Measurements from ENCODE around the gene NEUROD6. TPM values are rescaled to one million over a fixed set of nuclear protein-coding genes. Genes with fewer than 3 reads are reported as not detected.

Gene NEUROD6
- total RNA-seq (2014; rRNA removed; shearing (Covaris generic)) (not detected in 2 replicates), polyA plus RNA-seq (2016; fragmentation: Nextera tagmentation; extraction: Ambion mirVana) (not detected in 2 replicates)
- long read RNA-seq = 0 reads

GRCh38 chr7:31340603-31341002, at the start of gene NEUROD6:
TSS of gene NEUROD6 (minus strand) at chr7:31340726. CDS start at chr7:31339268, 1,458 bp downstream.
- H3K4me3 Mint-ChIP-seq = no peak within 1 kb of the TSS

More at GRCh38 chr7:31340603-31341002, at the start of gene NEUROD6:
- ATAC-seq (no peak), DNase-seq (ENCODE audit: low spot score) (no peak)
- no peak within 1 kb of the TSS for H3K27ac ChIP-seq (ENCODE audit: low read depth)
- H2AFZ ChIP-seq = peak within 1 kb of the TSS; percentile 56; the same call in 1 of the 2 replicates
- H3K4me2 ChIP-seq = no peak within 1 kb of the TSS
- no peaks in the 10 kb centered on the region for H3K36me3 ChIP-seq (ENCODE audit: insufficient read depth)
- peaks cover 4% of the 10 kb centered on the region; the same call in 1 of the 2 replicates for H3K4me1 ChIP-seq (ENCODE audit: insufficient read depth)
- TF ChIP-seq ZNF462 (CRISPR knock-in tag; IDR thresholded peaks at IDR 0.05) = no peak
- TF ChIP-seq EZH2 (IDR thresholded peaks at IDR 0.05; ENCODE audit: low read depth, unreplicated experiment) = no peak
- no peak for TF ChIP-seq NANOG (IDR thresholded peaks at IDR 0.05; ENCODE audit: borderline replicate concordance)
- no peak for TF ChIP-seq ZNF331 (CRISPR knock-in tag; IDR thresholded peaks at IDR 0.05; ENCODE audit: low read depth)
- TF ChIP-seq JUNB (IDR thresholded peaks at IDR 0.05; ENCODE audit: unreplicated experiment) = no peak
- TF ChIP-seq CTCF (conservative IDR thresholded peaks at IDR 0.05; ENCODE audit: low read depth in 2 of 2) = no peak
- no peak for TF ChIP-seq ZNF114 (CRISPR knock-in tag; IDR thresholded peaks at IDR 0.05)
- no peak for TF ChIP-seq REST (IDR thresholded peaks at IDR 0.05; ENCODE audit: unreplicated experiment)
- TF ChIP-seq EZH2phosphoT487 (IDR thresholded peaks at IDR 0.05; ENCODE audit: unreplicated experiment) = no peak
- TF ChIP-seq ETS1 (IDR thresholded peaks at IDR 0.05) = no peak
- no peak for TF ChIP-seq POLR2AphosphoS5 (IDR thresholded peaks at IDR 0.05; ENCODE audit: low read depth)
- no peak for TF ChIP-seq STAT1 (IDR thresholded peaks at IDR 0.05; ENCODE audit: unreplicated experiment)
- TF ChIP-seq CREB1 (CRISPR knock-in tag; IDR thresholded peaks at IDR 0.05; ENCODE audit: low read depth) = no peak
- no peaks in the 10 kb centered on the region; the same call in 1 of the 2 replicates for H3F3A ChIP-seq (replicated peaks; ENCODE audit: low read depth)
- no peaks in the 10 kb centered on the region for H3K9me3 Mint-ChIP-seq
- no peak within 1 kb of the TSS for H3K4me3 ChIP-seq
- no peaks in the 10 kb centered on the region for H3K9me2 ChIP-seq (ENCODE audit: insufficient read depth)
- peaks cover 17% of the 10 kb centered on the region for H3K27me3 Mint-ChIP-seq (ENCODE audit: insufficient read depth, low read depth, poor library complexity)
- H3K27me3 ChIP-seq (ENCODE audit: insufficient read depth) = peaks cover 26% of the 10 kb centered on the region
- no peaks in the 10 kb centered on the region for H4K20me1 ChIP-seq (replicated peaks; ENCODE audit: insufficient read depth)
- H3K79me2 ChIP-seq (replicated peaks; ENCODE audit: insufficient read depth) = no peaks in the 10 kb centered on the region
- H3K36me3 Mint-ChIP-seq (ENCODE audit: low read depth) = no peaks in the 10 kb centered on the region
- no peaks in the 10 kb centered on the region; the same call in 2 of the 3 replicates for H3K4me1 Mint-ChIP-seq
- H3K27ac Mint-ChIP-seq = no peak within 1 kb of the TSS

Data from GM23338 (cell line).